Glutamatergic neuron (in vitro differentiated cells): ENCODE measurements around the gene FZR1. TPM values are rescaled to one million over a fixed set of nuclear protein-coding genes. Genes with fewer than 3 reads are reported as not detected.

Source experiments
- DNase-seq: peaks from one replicate; pipeline ENCODE4 v3.0.0; 2022
- H3K27ac Mint-ChIP-seq: one replicate; pipeline ENCODE4 v1.8.0; 2020; ENCODE audit warnings: mild to moderate bottlenecking, mixed read lengths, inconsistent platforms; ENCODE audit not compliant: unreplicated experiment
- H3K27me3 Mint-ChIP-seq: one replicate; pipeline ENCODE4 v1.8.0; 2020; ENCODE audit warnings: mild to moderate bottlenecking, moderate library complexity, mixed read lengths, inconsistent platforms; ENCODE audit not compliant: unreplicated experiment
- H3K36me3 Mint-ChIP-seq: one replicate; pipeline ENCODE4 v1.8.0; 2020; ENCODE audit warnings: mild to moderate bottlenecking, mixed read lengths, inconsistent platforms; ENCODE audit not compliant: unreplicated experiment
- H3K4me1 Mint-ChIP-seq: one replicate; pipeline ENCODE4 v1.8.0; 2020; ENCODE audit warnings: mild to moderate bottlenecking, low read depth, mixed read lengths, inconsistent platforms; ENCODE audit not compliant: unreplicated experiment
- H3K4me3 Mint-ChIP-seq: one replicate; pipeline ENCODE4 v1.8.0; 2020; ENCODE audit warnings: mild to moderate bottlenecking, mixed read lengths, inconsistent platforms; ENCODE audit not compliant: unreplicated experiment
- H3K9me3 Mint-ChIP-seq: one replicate; pipeline ENCODE4 v1.8.0; 2020; ENCODE audit warnings: mild to moderate bottlenecking, moderate library complexity, mixed read lengths, inconsistent platforms; ENCODE audit not compliant: unreplicated experiment
- CTCF ChIP-seq: fragments of 200-600 bp; sonication (generic); IDR thresholded peaks from one replicate; pipeline ENCODE4 v1.5.0; 2021; ENCODE audit not compliant: partially characterized antibody, unreplicated experiment
- total RNA-seq: library from RNA; stranded (reverse); fragmentation: NEBNext Ultra II Directional; extraction: Animal tissue kit (Norgen Biotek cat#: 25700); gene quantifications from one replicate; pipeline ENCODE4 v1.2.1, GENCODE V29; 2021; ENCODE audit not compliant: unreplicated experiment

Gene FZR1
- total RNA-seq, 1 donor from 2014 or later = 51.3 TPM

- H3K36me3 Mint-ChIP-seq = peaks cover 5% of the 10 kb centered on the region
- no peak for TF ChIP-seq CTCF
- peaks cover 6% of the 10 kb centered on the region for H3K27me3 Mint-ChIP-seq
- no peak for DNase-seq
- peaks cover 25% of the 10 kb centered on the region for H3K4me1 Mint-ChIP-seq
- H3K9me3 Mint-ChIP-seq = peaks cover 7% of the 10 kb centered on the region
- H3K4me3 Mint-ChIP-seq = no peak overlapping the region
- no peak overlapping the region for H3K27ac Mint-ChIP-seq
These were observed 13.0 kb downstream of the FZR1 start for GRCh38 chr19:3519126-3519525.

GRCh38 chr19:3520166-3521103 lies 14.3 kb downstream of the FZR1 start:
- Mint-ChIP-seq H3K9me3 (peaks cover 10% of the 10 kb centered on the region), H3K27ac (no peak overlapping the region), H3K4me3 (no peak overlapping the region), H3K36me3 (peaks cover 5% of the 10 kb centered on the region), H3K4me1 (peaks cover 24% of the 10 kb centered on the region), H3K27me3 (peaks cover 6% of the 10 kb centered on the region)
- TF ChIP-seq CTCF = no peak
- DNase-seq = peak; percentile 14

- Mint-ChIP-seq H3K4me1 (peaks cover 21% of the 10 kb centered on the region), H3K4me3 (peak overlapping the region; percentile 21), H3K9me3 (peaks cover 10% of the 10 kb centered on the region), H3K27ac (no peak overlapping the region), H3K27me3 (peaks cover 6% of the 10 kb centered on the region), H3K36me3 (peaks cover 5% of the 10 kb centered on the region)
- no peak for TF ChIP-seq CTCF
- DNase-seq = no peak
These were observed 15.0 kb downstream of the FZR1 start for GRCh38 chr19:3521104-3521445.

GRCh38 chr19:3522421-3523360 lies 16.6 kb downstream of the FZR1 start:
- H3K9me3 Mint-ChIP-seq = peaks cover 10% of the 10 kb centered on the region
- H3K36me3 Mint-ChIP-seq = peaks cover 5% of the 10 kb centered on the region
- peaks cover 4% of the 10 kb centered on the region for H3K27me3 Mint-ChIP-seq
- no peak for DNase-seq
- TF ChIP-seq CTCF = no peak
- peak overlapping the region; percentile 34 for H3K4me3 Mint-ChIP-seq
- no peak overlapping the region for H3K27ac Mint-ChIP-seq
- H3K4me1 Mint-ChIP-seq = peaks cover 13% of the 10 kb centered on the region
